GM12891 (cell line): ENCODE measurements around the gene GAST.

Experiments used
- POLR2AphosphoS5 ChIP-seq: IDR thresholded peaks from 2 replicates; pipeline ENCODE4 v1.6.1; 2011; ENCODE audit warnings: low read depth, low read length, control low read depth
- SPI1 ChIP-seq: IDR thresholded peaks from 2 replicates; pipeline ENCODE4 v1.6.1; 2011; ENCODE audit warnings: low read depth, low read length, control low read depth

DNA sequence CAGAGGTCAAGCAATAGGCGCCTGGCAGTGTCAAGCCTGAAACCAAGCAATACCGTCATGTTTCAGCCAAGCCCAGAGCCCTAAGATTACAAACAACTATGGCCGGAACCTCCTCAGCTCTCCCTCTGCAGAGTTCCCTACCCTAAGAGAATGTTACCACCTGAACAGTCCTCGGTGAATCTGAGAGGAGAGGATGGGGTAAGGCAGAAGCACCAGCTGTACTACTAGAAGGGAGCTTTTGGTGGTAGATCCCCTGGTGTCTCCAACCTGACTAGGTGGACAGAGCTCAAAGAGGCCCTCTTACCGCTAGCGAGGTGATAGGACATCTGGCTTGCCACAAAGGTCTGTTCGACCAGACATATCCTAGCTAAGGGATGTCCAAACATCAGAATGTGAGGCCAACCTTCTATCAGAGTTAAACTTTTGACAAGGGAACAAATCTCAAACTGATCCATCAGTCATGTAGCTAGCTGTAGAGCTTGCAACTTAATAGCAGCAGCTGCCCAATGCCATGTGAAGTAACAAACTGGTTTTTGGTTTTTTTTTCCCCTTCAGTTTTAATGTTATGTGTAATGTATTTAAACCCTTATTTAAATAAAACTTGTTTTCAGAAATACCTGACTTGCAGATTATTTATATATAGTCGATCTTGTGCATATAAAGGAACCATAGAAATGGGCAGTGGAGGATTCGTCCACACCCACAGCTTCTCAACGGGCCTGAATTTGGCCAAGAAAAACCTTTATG is 20.9 kb upstream of the GAST start:
- no peak for TF ChIP-seq SPI1
- peak; percentile 49; the same call in 1 of the 2 replicates for TF ChIP-seq POLR2AphosphoS5
